Hematopoietic multipotent progenitor cell (in vitro differentiated cells): ENCODE measurements around the gene EXOG. TPM values are rescaled to one million over a fixed set of nuclear protein-coding genes. Genes with fewer than 3 reads are reported as not detected.

Experiments
- DNase-seq, 3 donors: peaks; one replicate each; pipeline ENCODE4 v3.0.0-alpha.2; 2011 to 2015; ENCODE audit warnings: low read depth in 2 of 3, low spot score in 2 of 3
- total RNA-seq: library from RNA; depleted of rRNA; stranded (reverse); fragments of >200 nt; gene quantifications from one replicate; pipeline ENCODE4 v1.2.3, GENCODE V29; 2012

The EXOG gene
- total RNA-seq, 1 donor: 6.5 TPM

GRCh38 chr3:38542401-38543298, 46.5 kb downstream of the EXOG start:
- DNase-seq: no peak

GRCh38 chr3:38543586-38543985, 47.4 kb downstream of the EXOG start:
- DNase-seq: no peak

GRCh38 chr3:38544926-38545325, 48.8 kb downstream of the EXOG start:
- no peak for DNase-seq

GRCh38 chr3:38545550-38545949, 49.4 kb downstream of the EXOG start:
- no peak for DNase-seq

- no peak for DNase-seq
Measured at GRCh38 chr3:38545983-38546382, 49.8 kb downstream of the EXOG start.

- peak in 1 of 3 donors; percentile 46 for DNase-seq
Measured at GRCh38 chr3:38548154-38548931, 52.2 kb downstream of the EXOG start.

- DNase-seq: no peak
Measured at GRCh38 chr3:38549082-38549481, 52.9 kb downstream of the EXOG start.

- no peak for DNase-seq
Measured at GRCh38 chr3:38549486-38549885, 53.3 kb downstream of the EXOG start.

GRCh38 chr3:38549957-38550840, 54.1 kb downstream of the EXOG start:
- DNase-seq: no peak

GRCh38 chr3:38551026-38551832, 55.1 kb downstream of the EXOG start:
- no peak for DNase-seq

- no peak for DNase-seq
Measured at GRCh38 chr3:38552364-38552763, 56.2 kb downstream of the EXOG start.

GRCh38 chr3:38553071-38553470, 56.9 kb downstream of the EXOG start:
- no peak for DNase-seq

- no peak for DNase-seq
Measured at GRCh38 chr3:38554127-38554827, 58.1 kb downstream of the EXOG start.

GRCh38 chr3:38555149-38555840, 59.2 kb downstream of the EXOG start:
- no peak for DNase-seq

- DNase-seq: no peak
Measured at GRCh38 chr3:38555926-38556325, 59.8 kb downstream of the EXOG start.

- DNase-seq: no peak
Measured at GRCh38 chr3:38556640-38557358, 60.7 kb downstream of the EXOG start.

- no peak for DNase-seq
Measured at GRCh38 chr3:38558864-38559263, 62.7 kb downstream of the EXOG start.

GRCh38 chr3:38560284-38560683, 64.1 kb downstream of the EXOG start:
- DNase-seq: no peak
